ENCODE measurements around the gene TGM2. TPM values are rescaled to one million over a fixed set of nuclear protein-coding genes. Genes with fewer than 3 reads are reported as not detected.

The TGM2 gene
- total RNA-seq, 2 donors from 2014 or later: 0.27 to 0.37 TPM

DNA sequence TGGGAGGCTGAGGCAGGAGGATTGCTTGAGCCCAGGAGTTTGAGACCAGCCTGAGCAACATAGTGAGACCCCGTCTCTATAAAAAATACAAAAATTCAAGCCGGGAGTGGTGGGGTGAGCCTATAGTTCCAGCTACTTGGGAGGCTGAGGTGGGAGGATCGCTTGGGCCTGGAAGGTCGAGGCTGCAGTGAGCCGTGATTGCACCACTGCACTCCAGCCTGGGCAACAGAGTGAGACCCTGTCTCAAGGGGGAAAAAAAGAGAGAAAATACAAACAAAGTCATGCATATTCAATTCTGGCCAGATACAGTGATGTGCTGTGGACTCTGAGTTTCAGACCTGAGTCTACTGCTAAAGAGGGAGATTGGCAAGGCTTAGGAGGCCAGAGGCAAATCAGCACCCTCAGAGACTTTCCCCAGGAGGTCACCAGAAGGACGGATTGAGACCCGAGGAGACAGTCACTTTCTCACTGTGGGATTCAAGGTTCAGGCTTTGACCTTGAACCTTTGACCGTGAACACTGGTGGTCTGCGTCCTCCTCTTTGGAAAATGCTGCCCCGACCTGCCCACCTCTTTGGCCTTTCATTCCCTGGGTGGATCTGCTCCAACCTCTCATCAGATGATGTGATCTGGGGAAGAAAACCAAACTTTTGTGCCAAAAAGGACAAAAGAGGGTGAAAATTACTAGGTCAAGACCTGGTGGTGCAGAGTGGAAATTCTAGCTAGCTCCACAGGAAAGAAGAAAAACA is 31.2 kb downstream of the TGM2 start:
- peaks cover 6% of the 10 kb centered on the region for H3K4me1 Mint-ChIP-seq
- no peak overlapping the region for H3K9ac ChIP-seq (ENCODE audit: extremely low read depth, low read length, poor library complexity, severe bottlenecking)
- no peaks in the 10 kb centered on the region for H3K36me3 Mint-ChIP-seq (ENCODE audit: low read depth)
- WGBS, 2 experiments (ENCODE audit: insufficient coverage in 1 of 2, insufficient read length in 1 of 2): 90 to 91% methylated on average over 6 to 10 of the region's 10 CpGs
- H3K9me3 ChIP-seq (ENCODE audit: control insufficient read depth, low read length): no peaks in the 10 kb centered on the region
- H3K27me3 ChIP-seq (ENCODE audit: control insufficient read depth, insufficient read depth, low read length, poor library complexity, severe bottlenecking): no peaks in the 10 kb centered on the region
- H3K4me3 Mint-ChIP-seq: no peak overlapping the region
- no peaks in the 10 kb centered on the region for H3K4me1 ChIP-seq (ENCODE audit: control insufficient read depth, insufficient read depth, low read length)
- H3K9me3 Mint-ChIP-seq: no peaks in the 10 kb centered on the region
- TF ChIP-seq, protein P1, sequence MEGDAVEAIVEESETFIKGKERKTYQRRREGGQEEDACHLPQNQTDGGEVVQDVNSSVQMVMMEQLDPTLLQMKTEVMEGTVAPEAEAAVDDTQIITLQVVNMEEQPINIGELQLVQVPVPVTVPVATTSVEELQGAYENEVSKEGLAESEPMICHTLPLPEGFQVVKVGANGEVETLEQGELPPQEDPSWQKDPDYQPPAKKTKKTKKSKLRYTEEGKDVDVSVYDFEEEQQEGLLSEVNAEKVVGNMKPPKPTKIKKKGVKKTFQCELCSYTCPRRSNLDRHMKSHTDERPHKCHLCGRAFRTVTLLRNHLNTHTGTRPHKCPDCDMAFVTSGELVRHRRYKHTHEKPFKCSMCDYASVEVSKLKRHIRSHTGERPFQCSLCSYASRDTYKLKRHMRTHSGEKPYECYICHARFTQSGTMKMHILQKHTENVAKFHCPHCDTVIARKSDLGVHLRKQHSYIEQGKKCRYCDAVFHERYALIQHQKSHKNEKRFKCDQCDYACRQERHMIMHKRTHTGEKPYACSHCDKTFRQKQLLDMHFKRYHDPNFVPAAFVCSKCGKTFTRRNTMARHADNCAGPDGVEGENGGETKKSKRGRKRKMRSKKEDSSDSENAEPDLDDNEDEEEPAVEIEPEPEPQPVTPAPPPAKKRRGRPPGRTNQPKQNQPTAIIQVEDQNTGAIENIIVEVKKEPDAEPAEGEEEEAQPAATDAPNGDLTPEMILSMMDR (conservative IDR thresholded peaks at IDR 0.05): no peak
- no peak overlapping the region for H3K4me3 ChIP-seq (ENCODE audit: low read length)
- no peak overlapping the region for H3K27ac ChIP-seq (ENCODE audit: low read depth, low read length)
- no peaks in the 10 kb centered on the region for H3K36me3 ChIP-seq (ENCODE audit: control insufficient read depth, insufficient read depth, low read length)
- no peak overlapping the region for H3K27ac Mint-ChIP-seq
- DNase-seq: no peak
- no peaks in the 10 kb centered on the region for H3K27me3 Mint-ChIP-seq (ENCODE audit: insufficient read depth)

DNA sequence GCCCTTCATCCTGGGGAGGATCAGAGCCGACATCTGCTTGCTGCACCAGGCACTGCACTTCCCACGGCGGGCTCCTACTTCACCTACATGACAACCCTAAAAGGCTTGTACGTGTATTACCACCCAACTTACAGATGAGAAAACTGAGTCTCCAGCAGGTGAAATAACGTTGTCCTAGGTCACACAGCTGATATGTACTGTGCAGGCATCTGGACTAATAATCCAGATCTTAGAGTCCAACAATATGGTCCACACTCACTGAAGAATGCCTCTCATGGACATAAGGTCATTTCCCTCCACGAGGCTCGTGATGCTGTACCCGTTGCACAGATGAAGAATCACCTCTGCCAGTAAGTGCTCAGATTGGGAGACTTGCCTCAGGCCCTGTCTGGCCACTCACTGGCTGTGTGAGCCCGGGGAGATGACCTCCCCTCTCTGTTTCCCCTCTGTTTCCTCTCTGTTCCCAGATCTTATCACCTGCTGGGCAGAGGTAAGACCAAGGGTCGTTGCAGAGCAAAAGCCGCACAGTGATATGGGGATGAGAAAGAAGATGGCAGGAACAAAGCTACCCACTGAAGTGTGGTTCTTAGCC is 32.1 kb downstream of the TGM2 start:
- Mint-ChIP-seq H3K36me3 (ENCODE audit: low read depth) (no peaks in the 10 kb centered on the region), H3K4me3 (no peak overlapping the region), H3K9me3 (no peaks in the 10 kb centered on the region), H3K27ac (no peak overlapping the region), H3K4me1 (peaks cover 6% of the 10 kb centered on the region), H3K27me3 (ENCODE audit: insufficient read depth) (no peaks in the 10 kb centered on the region)
- Histone ChIP-seq H3K9me3 (ENCODE audit: control insufficient read depth, low read length) (no peaks in the 10 kb centered on the region), H3K27ac (ENCODE audit: low read depth, low read length) (no peak overlapping the region), H3K36me3 (ENCODE audit: control insufficient read depth, insufficient read depth, low read length) (no peaks in the 10 kb centered on the region), H3K27me3 (ENCODE audit: control insufficient read depth, insufficient read depth, low read length, poor library complexity, severe bottlenecking) (no peaks in the 10 kb centered on the region), H3K4me1 (ENCODE audit: control insufficient read depth, insufficient read depth, low read length) (no peaks in the 10 kb centered on the region), H3K4me3 (ENCODE audit: low read length) (no peak overlapping the region), H3K9ac (ENCODE audit: extremely low read depth, low read length, poor library complexity, severe bottlenecking) (no peak overlapping the region)
- TF ChIP-seq, protein P1 (conservative IDR thresholded peaks at IDR 0.05): no peak
- DNase-seq: no peak
- WGBS, 2 experiments (ENCODE audit: insufficient coverage in 1 of 2, insufficient read length in 1 of 2): 84 to 92% methylated on average over 7 to 11 of the region's 11 CpGs

DNA sequence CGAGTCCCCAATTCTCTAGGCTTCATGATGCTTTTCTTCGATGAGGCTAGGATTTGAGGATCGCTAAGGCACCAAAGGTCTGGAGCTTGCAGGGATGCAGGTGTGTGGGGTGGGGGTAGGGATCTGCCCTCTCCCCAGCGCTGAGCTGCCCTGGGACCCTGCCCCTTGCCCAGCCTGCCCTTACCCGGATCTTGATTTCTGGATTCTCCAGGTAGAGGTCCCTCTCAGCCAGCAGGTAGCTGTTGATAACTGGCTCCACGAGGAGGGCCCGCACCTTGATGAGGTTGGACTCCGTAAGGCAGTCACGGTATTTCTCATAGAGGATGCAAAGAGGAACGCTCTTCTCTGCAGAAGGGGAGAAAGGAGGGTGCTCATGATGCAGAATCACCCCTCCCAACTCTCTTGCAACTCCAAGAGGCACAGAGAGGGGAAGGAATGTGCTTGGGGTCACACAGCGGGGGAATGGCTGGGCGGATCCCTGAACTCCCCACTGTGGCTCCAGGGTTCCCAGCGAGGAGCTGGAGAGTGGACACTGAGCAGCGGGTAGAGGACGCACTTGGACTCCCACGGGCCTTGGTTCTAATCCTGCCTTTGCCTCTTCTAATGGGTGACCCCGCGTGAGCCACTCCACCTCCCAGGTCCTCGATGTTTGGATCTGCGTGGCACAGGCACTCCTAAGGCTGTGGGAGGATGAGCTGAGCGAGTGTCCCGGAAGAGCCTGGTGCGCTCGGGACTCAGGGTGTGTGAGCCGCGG is 32.7 kb downstream of the TGM2 start:
- no peaks in the 10 kb centered on the region for H3K9me3 Mint-ChIP-seq
- H3K27me3 ChIP-seq (ENCODE audit: control insufficient read depth, insufficient read depth, low read length, poor library complexity, severe bottlenecking): no peaks in the 10 kb centered on the region
- WGBS, 2 experiments (ENCODE audit: insufficient coverage in 1 of 2, insufficient read length in 1 of 2): 90 to 94% methylated on average over 13 to 26 of the region's 26 CpGs
- TF ChIP-seq, protein P1 (conservative IDR thresholded peaks at IDR 0.05): no peak
- no peak overlapping the region for H3K27ac Mint-ChIP-seq
- no peaks in the 10 kb centered on the region for H3K9me3 ChIP-seq (ENCODE audit: control insufficient read depth, low read length)
- no peaks in the 10 kb centered on the region for H3K4me1 ChIP-seq (ENCODE audit: control insufficient read depth, insufficient read depth, low read length)
- H3K9ac ChIP-seq (ENCODE audit: extremely low read depth, low read length, poor library complexity, severe bottlenecking): no peak overlapping the region
- H3K27ac ChIP-seq (ENCODE audit: low read depth, low read length): no peak overlapping the region
- peaks cover 6% of the 10 kb centered on the region for H3K4me1 Mint-ChIP-seq
- H3K4me3 ChIP-seq (ENCODE audit: low read length): no peak overlapping the region
- H3K36me3 ChIP-seq (ENCODE audit: control insufficient read depth, insufficient read depth, low read length): no peaks in the 10 kb centered on the region
- H3K27me3 Mint-ChIP-seq (ENCODE audit: insufficient read depth): no peaks in the 10 kb centered on the region
- H3K4me3 Mint-ChIP-seq: no peak overlapping the region
- DNase-seq: no peak
- no peaks in the 10 kb centered on the region for H3K36me3 Mint-ChIP-seq (ENCODE audit: low read depth)
